Measurements from ENCODE around the gene RASGRP1. TPM values are rescaled to one million over a fixed set of nuclear protein-coding genes. Genes with fewer than 3 reads are reported as not detected.
A peak's percentile ranks its signal among the peaks of the same experiment; 100 is the strongest.

RASGRP1 gene
- total and polyA plus RNA-seq, 7 donors, result 0.33 to 3.6 (median 0.71) TPM; not detected in 2

DNA sequence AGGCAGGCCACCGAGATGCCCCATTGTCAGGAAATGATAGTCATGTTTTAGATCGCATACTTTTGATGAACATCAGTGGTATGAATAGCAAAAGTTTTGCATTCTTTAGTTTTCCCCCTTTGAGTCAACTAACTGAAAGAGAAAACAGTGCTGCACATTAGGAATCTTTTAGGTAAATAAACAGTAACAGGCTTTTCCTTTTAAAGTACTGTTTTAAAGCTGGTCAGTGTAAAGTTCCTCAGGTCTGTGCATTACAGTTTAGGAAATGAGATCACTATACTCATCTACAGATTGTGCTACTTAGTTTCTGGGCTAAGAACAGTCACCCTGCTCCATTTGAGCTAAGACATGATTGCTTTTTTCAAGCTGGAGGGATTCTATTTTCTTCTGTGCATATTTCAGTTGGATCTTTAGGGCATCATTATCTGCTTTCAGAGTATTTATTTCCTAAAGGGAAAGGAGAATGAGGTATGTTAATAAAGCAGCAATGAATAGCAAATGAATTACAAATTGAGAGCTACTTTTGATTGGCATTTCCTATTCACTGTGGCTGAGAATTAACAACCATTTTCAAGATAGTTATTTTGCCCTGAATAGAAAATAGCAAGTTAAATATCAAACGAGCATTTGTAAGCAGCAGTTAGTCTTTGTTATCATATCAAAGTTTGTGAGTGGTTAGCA is 74.2 kb downstream of the RASGRP1 start:
- Histone ChIP-seq H3K4me3 (no peak overlapping the region), H3K9me3 (no peaks in the 10 kb centered on the region), H3K4me1 (peaks cover 0 to 13% (median 10%) of the 10 kb centered on the region in 4 donors), H3K27me3 (no peaks in the 10 kb centered on the region), H3K36me3 (peaks cover 0 to 8% (median 0%) of the 10 kb centered on the region in 4 donors), H3K27ac (peak overlapping the region in 1 of 4 donors; percentile 14)
- intact Hi-C loops (cut with DNase I), result no loop called here
- DNase-seq, result no peak
- WGBS, 2 donors, result 77 to 78% methylated on average over 3 of the region's 3 CpGs
- TF ChIP-seq, protein P1, sequence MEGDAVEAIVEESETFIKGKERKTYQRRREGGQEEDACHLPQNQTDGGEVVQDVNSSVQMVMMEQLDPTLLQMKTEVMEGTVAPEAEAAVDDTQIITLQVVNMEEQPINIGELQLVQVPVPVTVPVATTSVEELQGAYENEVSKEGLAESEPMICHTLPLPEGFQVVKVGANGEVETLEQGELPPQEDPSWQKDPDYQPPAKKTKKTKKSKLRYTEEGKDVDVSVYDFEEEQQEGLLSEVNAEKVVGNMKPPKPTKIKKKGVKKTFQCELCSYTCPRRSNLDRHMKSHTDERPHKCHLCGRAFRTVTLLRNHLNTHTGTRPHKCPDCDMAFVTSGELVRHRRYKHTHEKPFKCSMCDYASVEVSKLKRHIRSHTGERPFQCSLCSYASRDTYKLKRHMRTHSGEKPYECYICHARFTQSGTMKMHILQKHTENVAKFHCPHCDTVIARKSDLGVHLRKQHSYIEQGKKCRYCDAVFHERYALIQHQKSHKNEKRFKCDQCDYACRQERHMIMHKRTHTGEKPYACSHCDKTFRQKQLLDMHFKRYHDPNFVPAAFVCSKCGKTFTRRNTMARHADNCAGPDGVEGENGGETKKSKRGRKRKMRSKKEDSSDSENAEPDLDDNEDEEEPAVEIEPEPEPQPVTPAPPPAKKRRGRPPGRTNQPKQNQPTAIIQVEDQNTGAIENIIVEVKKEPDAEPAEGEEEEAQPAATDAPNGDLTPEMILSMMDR (IDR thresholded peaks at IDR 0.05), result no peak
- TF ChIP-seq POLR2A (IDR thresholded peaks at IDR 0.05), result no peak
- TF ChIP-seq EP300 (IDR thresholded peaks at IDR 0.05), result no peak
- TF ChIP-seq POLR2AphosphoS5 (IDR thresholded peaks at IDR 0.05), result no peak

- TF ChIP-seq POLR2A (IDR thresholded peaks at IDR 0.05) (no peak), POLR2AphosphoS5 (IDR thresholded peaks at IDR 0.05) (no peak), EP300 (IDR thresholded peaks at IDR 0.05) (no peak)
- TF ChIP-seq, protein P1 (IDR thresholded peaks at IDR 0.05), result no peak
- intact Hi-C loops (cut with DNase I), result no loop called here
- DNase-seq, result no peak
- Histone ChIP-seq H3K4me3 (no peak overlapping the region), H3K27me3 (no peaks in the 10 kb centered on the region), H3K36me3 (peaks cover 0 to 19% (median 0%) of the 10 kb centered on the region in 4 donors), H3K4me1 (peaks cover 0 to 13% (median 10%) of the 10 kb centered on the region in 4 donors), H3K9me3 (no peaks in the 10 kb centered on the region), H3K27ac (no peak overlapping the region)
- 94% methylated on average over 1 of the region's 1 CpG for WGBS, 2 donors
Observed at GRCh38 chr15:38487378-38487777, 77.2 kb downstream of the RASGRP1 start.

DNA sequence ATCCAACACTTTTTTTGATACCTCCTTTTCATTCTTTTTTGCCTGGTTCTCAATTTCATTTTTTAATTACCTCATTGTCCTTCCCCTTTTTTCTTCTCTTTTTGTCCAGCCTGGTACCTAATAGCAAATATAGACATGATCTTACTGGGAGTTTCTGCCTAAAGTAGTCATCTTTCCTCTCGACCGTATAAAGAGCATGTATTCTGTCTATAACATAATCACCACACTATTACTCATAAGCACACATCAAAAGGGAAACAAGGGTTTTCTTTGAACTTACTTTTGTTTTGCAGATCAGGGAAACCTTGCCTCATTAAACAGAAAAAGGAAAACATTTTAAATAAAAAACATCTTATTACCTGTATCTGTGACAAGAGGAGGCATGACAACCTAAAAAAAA is 77.7 kb downstream of the RASGRP1 start:
- Histone ChIP-seq H3K4me1 (peaks cover 0 to 13% (median 10%) of the 10 kb centered on the region in 4 donors), H3K4me3 (no peak overlapping the region), H3K9me3 (no peaks in the 10 kb centered on the region), H3K36me3 (peaks cover 0 to 23% (median 0%) of the 10 kb centered on the region in 4 donors), H3K27ac (no peak overlapping the region), H3K27me3 (no peaks in the 10 kb centered on the region)
- DNase-seq, result no peak
- WGBS, 2 donors, result 58 to 67% methylated on average over 2 of the region's 2 CpGs
- intact Hi-C loops (cut with DNase I), result no loop called here
- no peak for TF ChIP-seq EP300 (IDR thresholded peaks at IDR 0.05)
- no peak for TF ChIP-seq POLR2A (IDR thresholded peaks at IDR 0.05)
- TF ChIP-seq, protein P1 (IDR thresholded peaks at IDR 0.05), result no peak
- no peak for TF ChIP-seq POLR2AphosphoS5 (IDR thresholded peaks at IDR 0.05)

DNA sequence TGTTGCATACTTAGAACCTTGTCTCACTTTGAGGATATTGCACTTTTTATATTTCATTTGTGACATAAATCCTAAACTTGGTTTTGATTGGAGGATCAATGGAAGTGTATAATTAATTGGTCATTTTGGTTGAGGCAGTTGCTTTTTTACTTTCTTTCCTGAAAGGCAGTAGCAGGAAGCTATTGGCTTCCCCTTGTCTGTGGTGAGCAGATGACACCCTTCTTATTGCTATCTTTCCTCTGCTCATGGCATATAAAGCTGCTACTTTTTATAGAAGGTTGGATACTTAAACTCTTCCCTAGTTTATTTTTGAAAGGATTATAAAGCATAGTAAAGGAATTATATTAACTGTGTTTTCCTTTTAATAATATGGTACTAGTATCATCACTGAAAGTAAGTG is 82.0 kb downstream of the RASGRP1 start:
- no peaks in the 10 kb centered on the region for H3K4me1 ChIP-seq
- H3K27me3 ChIP-seq, result no peaks in the 10 kb centered on the region
- no peaks in the 10 kb centered on the region for H3K9me3 ChIP-seq
- intact Hi-C loops (cut with DNase I), result no loop called here
- TF ChIP-seq, protein P1 (IDR thresholded peaks at IDR 0.05), result no peak
- TF ChIP-seq POLR2AphosphoS5 (IDR thresholded peaks at IDR 0.05) (no peak), POLR2A (IDR thresholded peaks at IDR 0.05) (no peak), EP300 (IDR thresholded peaks at IDR 0.05) (no peak)
- H3K27ac ChIP-seq, result no peak overlapping the region
- H3K36me3 ChIP-seq, result peaks cover 0 to 47% (median 2%) of the 10 kb centered on the region in 4 donors
- DNase-seq, result no peak
- H3K4me3 ChIP-seq, result no peak overlapping the region
